PFSK-1 (cell line): Measurements from ENCODE around the gene RASSF8.

Experiments
- FOXP2 ChIP-seq: optimal IDR thresholded peaks from 2 replicates; pipeline ENCODE3; 2011; ENCODE audit warnings: borderline replicate concordance, control low read depth, inconsistent platforms; ENCODE audit not compliant: insufficient read depth; ENCODE audit errors: extremely low read length, extremely low read depth
- POLR2AphosphoS5 ChIP-seq: IDR thresholded peaks from 2 replicates; pipeline ENCODE4 v1.6.1; 2012; ENCODE audit warnings: low read depth, mild to moderate bottlenecking, control low read depth, low read length, moderate library complexity
- SIN3A ChIP-seq: IDR thresholded peaks from 2 replicates; pipeline ENCODE4 v1.6.1; 2012; ENCODE audit warnings: mild to moderate bottlenecking, low read length, moderate library complexity, borderline replicate concordance; ENCODE audit not compliant: insufficient read depth
- TAF1 ChIP-seq: IDR thresholded peaks from 2 replicates; pipeline ENCODE4 v1.6.1; 2012; ENCODE audit warnings: low read length, control low read depth, borderline replicate concordance; ENCODE audit not compliant: insufficient read depth
- TF ChIP-seq, protein P1 (sequence below), 2 experiments: IDR thresholded peaks; 2 replicates each; pipeline versions ENCODE4 v1.6.1 to v1.8.0; 2011 to 2012; ENCODE audit warnings: low read depth in 2 of 2, low read length in 2 of 2, control low read depth in 1 of 2, inconsistent platforms in 1 of 2, mild to moderate bottlenecking in 1 of 2, moderate library complexity in 1 of 2; ENCODE audit not compliant: insufficient read depth in 1 of 2

Gene RASSF8

GRCh38 chr12:25995906-25996305 lies 37.4 kb downstream of the RASSF8 start:
- TF ChIP-seq SIN3A (no peak), TAF1 (no peak), POLR2AphosphoS5 (no peak), FOXP2 (no peak)
- TF ChIP-seq, protein P1, sequence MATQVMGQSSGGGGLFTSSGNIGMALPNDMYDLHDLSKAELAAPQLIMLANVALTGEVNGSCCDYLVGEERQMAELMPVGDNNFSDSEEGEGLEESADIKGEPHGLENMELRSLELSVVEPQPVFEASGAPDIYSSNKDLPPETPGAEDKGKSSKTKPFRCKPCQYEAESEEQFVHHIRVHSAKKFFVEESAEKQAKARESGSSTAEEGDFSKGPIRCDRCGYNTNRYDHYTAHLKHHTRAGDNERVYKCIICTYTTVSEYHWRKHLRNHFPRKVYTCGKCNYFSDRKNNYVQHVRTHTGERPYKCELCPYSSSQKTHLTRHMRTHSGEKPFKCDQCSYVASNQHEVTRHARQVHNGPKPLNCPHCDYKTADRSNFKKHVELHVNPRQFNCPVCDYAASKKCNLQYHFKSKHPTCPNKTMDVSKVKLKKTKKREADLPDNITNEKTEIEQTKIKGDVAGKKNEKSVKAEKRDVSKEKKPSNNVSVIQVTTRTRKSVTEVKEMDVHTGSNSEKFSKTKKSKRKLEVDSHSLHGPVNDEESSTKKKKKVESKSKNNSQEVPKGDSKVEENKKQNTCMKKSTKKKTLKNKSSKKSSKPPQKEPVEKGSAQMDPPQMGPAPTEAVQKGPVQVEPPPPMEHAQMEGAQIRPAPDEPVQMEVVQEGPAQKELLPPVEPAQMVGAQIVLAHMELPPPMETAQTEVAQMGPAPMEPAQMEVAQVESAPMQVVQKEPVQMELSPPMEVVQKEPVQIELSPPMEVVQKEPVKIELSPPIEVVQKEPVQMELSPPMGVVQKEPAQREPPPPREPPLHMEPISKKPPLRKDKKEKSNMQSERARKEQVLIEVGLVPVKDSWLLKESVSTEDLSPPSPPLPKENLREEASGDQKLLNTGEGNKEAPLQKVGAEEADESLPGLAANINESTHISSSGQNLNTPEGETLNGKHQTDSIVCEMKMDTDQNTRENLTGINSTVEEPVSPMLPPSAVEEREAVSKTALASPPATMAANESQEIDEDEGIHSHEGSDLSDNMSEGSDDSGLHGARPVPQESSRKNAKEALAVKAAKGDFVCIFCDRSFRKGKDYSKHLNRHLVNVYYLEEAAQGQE (IDR thresholded peaks at IDR 0.05; ENCODE audit: insufficient read depth in 1 of 2, low read depth in 2 of 2, low read length in 2 of 2) = no peak

DNA sequence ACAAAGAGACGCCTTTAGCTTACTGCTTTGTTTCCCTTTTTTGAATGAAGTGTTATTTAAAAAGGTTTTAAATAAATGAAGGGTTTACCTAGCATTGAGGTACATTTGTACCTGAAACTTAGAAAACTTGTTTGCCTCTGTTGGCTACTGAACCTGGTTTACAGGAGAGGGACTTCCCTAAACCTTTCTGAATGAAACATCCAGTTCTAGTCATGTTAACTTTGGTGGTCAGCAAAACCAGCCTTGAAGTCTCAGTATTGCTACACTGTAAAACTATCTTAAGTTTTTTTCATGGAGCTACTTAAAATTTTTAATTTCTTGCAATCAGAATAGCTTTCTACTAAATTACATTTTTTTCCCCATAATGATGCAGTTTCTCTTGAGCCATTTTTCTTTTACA lies 38.2 kb downstream of the RASSF8 start:
- TF ChIP-seq, protein P1 (IDR thresholded peaks at IDR 0.05; ENCODE audit: insufficient read depth in 1 of 2, low read depth in 2 of 2, low read length in 2 of 2) = no peak
- TF ChIP-seq POLR2AphosphoS5 = no peak

DNA sequence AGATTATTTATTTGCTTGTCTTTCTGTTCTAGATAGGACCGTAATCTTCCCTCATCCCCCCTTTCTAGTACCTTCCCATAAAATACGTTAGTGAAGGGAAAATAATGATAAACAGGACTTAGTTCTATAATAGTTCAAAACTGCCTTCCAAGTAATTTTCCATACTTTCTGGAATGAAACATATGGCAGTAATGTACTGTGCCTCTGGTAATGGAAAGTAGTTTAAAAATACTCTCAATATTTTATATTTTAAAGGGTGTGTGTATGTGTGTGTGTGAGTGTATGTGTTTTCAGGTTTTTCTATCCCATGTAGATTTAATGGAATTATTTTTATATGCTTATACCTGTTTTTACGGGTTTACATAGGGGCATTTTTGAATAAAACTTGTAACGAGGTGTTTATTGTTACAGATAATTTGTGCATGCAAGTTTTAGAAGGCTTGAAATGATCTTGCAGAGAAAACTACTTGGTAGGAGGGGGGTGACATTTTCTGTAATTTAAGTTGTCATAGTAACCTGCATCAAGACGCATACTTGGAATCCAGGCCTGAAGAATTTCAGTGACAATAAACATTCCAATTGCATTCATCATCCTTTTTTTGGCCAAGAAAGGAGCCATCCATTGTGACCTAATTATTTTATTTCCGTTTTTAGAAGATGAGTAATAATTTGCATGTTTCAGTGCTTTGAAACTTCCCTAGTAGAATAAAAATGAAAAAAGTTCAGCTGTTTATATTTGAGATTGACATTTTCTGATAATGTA lies 38.9 kb downstream of the RASSF8 start:
- no peak for TF ChIP-seq FOXP2
- TF ChIP-seq, protein P1 (IDR thresholded peaks at IDR 0.05; ENCODE audit: insufficient read depth in 1 of 2, low read depth in 2 of 2, low read length in 2 of 2) = no peak
- TF ChIP-seq SIN3A = no peak
- no peak for TF ChIP-seq POLR2AphosphoS5
- no peak for TF ChIP-seq TAF1

DNA sequence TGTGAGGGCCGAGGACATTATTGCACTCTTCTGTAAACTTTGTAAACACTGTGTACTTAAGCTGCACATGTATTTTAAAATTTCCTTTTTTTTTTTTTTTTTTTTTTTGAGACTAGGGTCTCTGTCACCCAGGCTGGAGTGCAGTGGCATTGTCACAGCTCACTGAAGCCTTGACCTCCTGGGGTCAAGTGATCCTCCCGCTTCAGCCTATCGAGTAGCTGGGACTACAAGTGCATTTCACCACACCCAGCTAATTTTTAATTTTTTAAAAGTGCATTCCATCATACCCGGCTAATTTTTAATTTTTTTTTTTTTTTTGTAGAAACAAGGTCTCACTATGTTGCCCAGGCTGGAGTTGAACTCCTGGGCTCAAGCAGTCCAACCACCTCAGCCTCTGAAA lies 42.4 kb downstream of the RASSF8 start:
- TF ChIP-seq POLR2AphosphoS5 (no peak), SIN3A (no peak), TAF1 (no peak), FOXP2 (no peak)
- TF ChIP-seq, protein P1 (IDR thresholded peaks at IDR 0.05; ENCODE audit: insufficient read depth in 1 of 2, low read depth in 2 of 2, low read length in 2 of 2) = no peak

DNA sequence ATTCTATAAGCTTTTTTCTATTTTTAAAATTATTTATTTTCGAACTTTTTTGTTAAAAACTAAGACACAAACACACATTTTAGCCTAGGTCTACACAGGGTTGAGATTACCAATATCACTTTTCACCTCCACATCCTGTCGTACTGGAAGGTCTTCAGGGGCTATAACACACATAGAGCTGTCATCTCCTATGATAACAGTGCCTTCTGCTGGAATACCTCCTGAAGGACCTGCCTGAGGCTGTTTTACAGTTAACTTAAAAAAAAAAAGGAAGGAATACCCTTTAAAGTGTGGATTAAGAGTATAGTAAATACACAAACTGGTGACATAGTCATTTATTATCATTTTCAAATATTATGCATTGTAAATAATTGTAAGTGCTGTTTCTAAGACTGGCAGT lies 43.0 kb downstream of the RASSF8 start:
- TF ChIP-seq TAF1 (no peak), SIN3A (no peak), POLR2AphosphoS5 (no peak), FOXP2 (no peak)
- TF ChIP-seq, protein P1 (IDR thresholded peaks at IDR 0.05; ENCODE audit: insufficient read depth in 1 of 2, low read depth in 2 of 2, low read length in 2 of 2) = no peak
